ENCODE measurements around the gene COX4I1.

COX4I1 gene

GRCh38 chr16:85799497-85800320 is at the start of gene COX4I1, which contains the start of gene EMC8:
COX4I1 (plus strand) TSS chr16:85799695; CDS start chr16:85801206, 1,511 bp downstream.
EMC8 (minus strand) TSS chr16:85799544; CDS start chr16:85799295, 249 bp downstream.
- DNase-seq = peak; percentile 95

- DNase-seq = no peak
Observed at GRCh38 chr16:85749771-85750145, 49.7 kb upstream of the COX4I1 start.

GRCh38 chr16:85750146-85750826 is 49.2 kb upstream of the COX4I1 start:
- DNase-seq = peak; percentile 13

- peak; percentile 13 for DNase-seq
Observed at GRCh38 chr16:85750827-85751697, 48.4 kb upstream of the COX4I1 start, which contains the start of gene C16orf74. C16orf74 (minus strand) TSS chr16:85751096; CDS start chr16:85735217, 15,879 bp downstream.

GRCh38 chr16:85751698-85752501 is 47.6 kb upstream of the COX4I1 start:
- no peak for DNase-seq

- no peak for DNase-seq
Observed at GRCh38 chr16:85752511-85753420, 46.7 kb upstream of the COX4I1 start.

- DNase-seq = no peak
Observed at GRCh38 chr16:85753559-85753958, 45.9 kb upstream of the COX4I1 start.

GRCh38 chr16:85753976-85754375 is 45.5 kb upstream of the COX4I1 start:
- no peak for DNase-seq

GRCh38 chr16:85754413-85754812 is 45.1 kb upstream of the COX4I1 start:
- DNase-seq = no peak

- no peak for DNase-seq
Observed at GRCh38 chr16:85755929-85756768, 43.3 kb upstream of the COX4I1 start.

GRCh38 chr16:85757341-85757822 is 42.1 kb upstream of the COX4I1 start:
- no peak for DNase-seq

GRCh38 chr16:85759136-85759535 is 40.4 kb upstream of the COX4I1 start:
- no peak for DNase-seq

GRCh38 chr16:85759631-85760419 is 39.7 kb upstream of the COX4I1 start:
- DNase-seq = peak; percentile 26

GRCh38 chr16:85761861-85762260 is 37.6 kb upstream of the COX4I1 start:
- DNase-seq = no peak

GRCh38 chr16:85762970-85763369 is 36.5 kb upstream of the COX4I1 start:
- DNase-seq = no peak

GRCh38 chr16:85763616-85764015 is 35.9 kb upstream of the COX4I1 start:
- no peak for DNase-seq

GRCh38 chr16:85765211-85765610 is 34.3 kb upstream of the COX4I1 start:
- DNase-seq = no peak

GRCh38 chr16:85765767-85766166 is 33.7 kb upstream of the COX4I1 start:
- no peak for DNase-seq

- DNase-seq = no peak
Observed at GRCh38 chr16:85767531-85767930, 32.0 kb upstream of the COX4I1 start.
